ENCODE data around the gene HEBP2.

GRCh38 chr6:138393871-138394783 is 9.9 kb upstream of the HEBP2 start:
- TF ChIP-seq CTCF (IDR thresholded peaks at IDR 0.05) (no peak), POLR2A (IDR thresholded peaks at IDR 0.05) (no peak)
